K562 (cell line): ENCODE data around the gene CAST. TPM values are rescaled to one million over a fixed set of nuclear protein-coding genes. Genes with fewer than 3 reads are reported as not detected.

Experiments used
- ATAC-seq: fragments of 200-7000 bp; cut with Tn5 transposase; 3 replicates; pipeline ENCODE4 v1.9.1; 2020; ENCODE audit warnings: moderate library complexity
- BruUV-seq: library from RNA; stranded (reverse); fragments of 400-500 nt; replicated peaks from 2 replicates; lab custom pipeline; 2021; lab: Mats Ljungman, UMichigan
- CTCF ChIA-PET: fragments of 300-600 bp; formaldehyde crosslinking; extraction: SDS; loops from one replicate; lab custom pipeline; 2021; ENCODE audit warnings: low intra/inter-chr PET ratio; lab: Yijun Ruan, JAX
- POLR2A ChIA-PET: fragments of 300-600, 350-650 bp; sonication (Branson Sonifier 250); formaldehyde crosslinking; extraction: SDS; loops from one replicate; lab custom pipeline; 2021; ENCODE audit warnings: antibody characterized with exemption, inconsistent platforms; lab: Yijun Ruan, JAX
- DNase-seq, 4 experiments: peaks; one replicate each; pipeline versions ENCODE4 v3.0.0 to v3.0.0-alpha.2; 2011 to 2018; ENCODE audit warnings: low spot score in 3 of 4, mixed read lengths in 3 of 4; ENCODE audit errors: extremely low read depth in 1 of 4
- FAIRE-seq: peaks from 2 replicates; lab custom pipeline; 2011; peaks lifted over from hg19 to GRCh38; lab: Jason Lieb, UNC
- H2AFZ ChIP-seq: 2 replicates; pipeline ENCODE4 v1.6.0; 2011; ENCODE audit warnings: low read depth, low read length, control low read depth, inconsistent platforms
- H3K27ac ChIP-seq: fragments of 200-600 bp; 3 replicates; pipeline ENCODE4 v1.8.0; 2011; ENCODE audit warnings: low read depth, mild to moderate bottlenecking, control low read depth, inconsistent platforms, low read length, moderate library complexity, mixed read lengths; ENCODE audit errors: extremely low read depth
- H3K27me3 ChIP-seq, 2 experiments: fragments of 300-600 bp in 1 of 2; 2 replicates in 1 of 2; 3 replicates in 1 of 2; pipeline versions ENCODE4 v1.6.0 to v1.8.0; 2011; ENCODE audit warnings: inconsistent platforms in 2 of 2, low read length in 2 of 2, mild to moderate bottlenecking in 1 of 2, mixed read lengths in 1 of 2, moderate library complexity in 1 of 2; ENCODE audit not compliant: control insufficient read depth in 2 of 2, insufficient read depth in 2 of 2
- H3K36me3 ChIP-seq: fragments of 300-600 bp; 3 replicates; pipeline ENCODE4 v1.8.0; 2011; ENCODE audit warnings: mild to moderate bottlenecking, low read length, inconsistent platforms; ENCODE audit not compliant: control insufficient read depth, insufficient read depth
- H3K4me1 ChIP-seq, 2 experiments: fragments of 200-600 bp in 1 of 2; replicated peaks in 1 of 2; 2 replicates in 1 of 2; 3 replicates in 1 of 2; pipeline versions ENCODE4 v1.5.1 to v1.8.0; 2011; ENCODE audit warnings: inconsistent platforms in 2 of 2, low read length in 2 of 2, mild to moderate bottlenecking in 1 of 2, mixed read lengths in 1 of 2, moderate library complexity in 1 of 2; ENCODE audit not compliant: control insufficient read depth in 2 of 2, insufficient read depth in 2 of 2
- H3K4me2 ChIP-seq: 2 replicates; pipeline ENCODE4 v1.6.1; 2011; ENCODE audit warnings: low read length, control low read depth, inconsistent platforms, mixed read lengths; ENCODE audit not compliant: insufficient read depth
- H3K4me3 ChIP-seq: fragments of 200-600 bp; sonication (generic), shearing (Covaris generic); 2 replicates; pipeline ENCODE4 v1.5.1; 2016; ENCODE audit warnings: control low read depth, inconsistent platforms
- H3K79me2 ChIP-seq: fragments of 200-600 bp; 3 replicates; pipeline ENCODE4 v1.8.0; 2011; ENCODE audit warnings: low read length, inconsistent platforms; ENCODE audit not compliant: control insufficient read depth, insufficient read depth
- H3K9ac ChIP-seq, 2 experiments: 2 replicates each; pipeline versions ENCODE4 v1.6.0 to v1.6.1; 2011; ENCODE audit warnings: low read depth in 2 of 2, low read length in 2 of 2, control low read depth in 1 of 2, inconsistent platforms in 1 of 2, mild to moderate bottlenecking in 1 of 2, mixed read lengths in 1 of 2; ENCODE audit not compliant: insufficient read depth in 1 of 2
- H3K9me1 ChIP-seq: one replicate; pipeline ENCODE4 v1.6.0; 2011; ENCODE audit warnings: inconsistent platforms, mild to moderate bottlenecking, low read length, moderate library complexity; ENCODE audit not compliant: control insufficient read depth, insufficient read depth
- H3K9me3 ChIP-seq: replicated peaks from 2 replicates; pipeline ENCODE4 v1.5.1; 2011; ENCODE audit warnings: low read depth, low read length, inconsistent platforms; ENCODE audit not compliant: control insufficient read depth, insufficient read depth
- H4K20me1 ChIP-seq: replicated peaks from 2 replicates; pipeline ENCODE4 v1.6.1; 2011; ENCODE audit warnings: low read length, inconsistent platforms, mixed read lengths; ENCODE audit not compliant: control insufficient read depth, insufficient read depth
- ARID1B ChIP-seq: fragments of 450-650 bp; IDR thresholded peaks from 2 replicates; pipeline ENCODE4 v1.6.1; 2016; ENCODE audit warnings: antibody characterized with exemption, mild to moderate bottlenecking, inconsistent platforms
- ATF1 ChIP-seq, 2 experiments: fragments of 450-650 bp in 1 of 2; IDR thresholded peaks; 2 replicates each; pipeline ENCODE4 v1.6.1; 2016; ENCODE audit warnings: missing compliant biosample characterization in 1 of 2, missing genetic modification characterization in 1 of 2
- CHD1 ChIP-seq: fragments of 200-600 bp; sonication (generic); IDR thresholded peaks from one replicate; pipeline ENCODE4 v1.6.1; 2012; ENCODE audit warnings: mild to moderate bottlenecking, moderate library complexity, low read length, inconsistent platforms
- ETV5 ChIP-seq: sonication (generic); formaldehyde crosslinking; IDR thresholded peaks from 2 replicates; pipeline ENCODE4 v1.4.0; 2020; ENCODE audit warnings: low read depth, mild to moderate bottlenecking, missing genetic modification reagents
- FOXK2 ChIP-seq, 2 experiments: fragments of 450-650 bp; IDR thresholded peaks in 1 of 2; conservative IDR thresholded peaks in 1 of 2; 2 replicates each; pipeline ENCODE4 v1.6.1; 2016; ENCODE audit warnings: low read depth in 2 of 2, mild to moderate bottlenecking in 1 of 2
- GTF2B ChIP-seq: IDR thresholded peaks from 2 replicates; pipeline ENCODE4 v1.6.1; 2011; ENCODE audit not compliant: insufficient read length; ENCODE audit errors: extremely low read depth
- JUND ChIP-seq, 2 experiments: IDR thresholded peaks; 2 replicates in 1 of 2; 3 replicates in 1 of 2; pipeline ENCODE4 v1.6.1; 2011; ENCODE audit warnings: borderline replicate concordance in 2 of 2, low read depth in 2 of 2, low read length in 2 of 2, improper control_type of control experiment in 1 of 2, missing biosample characterization in 1 of 2, missing genetic modification characterization in 1 of 2, missing genetic modification reagents in 1 of 2
- LARP7 ChIP-seq: fragments of 450-650 bp; IDR thresholded peaks from 2 replicates; pipeline ENCODE4 v1.6.1; 2016
- LEF1 ChIP-seq: fragments of 450-650 bp; IDR thresholded peaks from 2 replicates; pipeline ENCODE4 v1.6.1; 2016; ENCODE audit warnings: mild to moderate bottlenecking
- MAX ChIP-seq: sonication (generic); formaldehyde crosslinking; IDR thresholded peaks from 2 replicates; pipeline ENCODE4 v1.9.0; 2022; ENCODE audit warnings: mild to moderate bottlenecking, missing genetic modification reagents
- RBBP5 ChIP-seq: fragments of 200-600 bp; sonication (generic); IDR thresholded peaks from 2 replicates; pipeline ENCODE4 v1.6.1; 2012; ENCODE audit warnings: borderline replicate concordance, mild to moderate bottlenecking, low read length, control low read depth, inconsistent platforms; ENCODE audit not compliant: insufficient read depth, poor library complexity, severe bottlenecking
- RFX5 ChIP-seq: IDR thresholded peaks from 2 replicates; pipeline ENCODE4 v1.6.1; 2011; ENCODE audit warnings: low read depth, mild to moderate bottlenecking, improper control_type of control experiment, low read length
- SNRNP70 ChIP-seq: fragments of 200-400 bp; formaldehyde crosslinking; optimal IDR thresholded peaks from 2 replicates; pipeline ENCODE3; 2017; ENCODE audit warnings: low read depth, low read length
- ZBED1 ChIP-seq: IDR thresholded peaks from 2 replicates; pipeline ENCODE4 v1.6.1; 2014
- ZC3H4 ChIP-seq: sonication (generic); formaldehyde crosslinking; IDR thresholded peaks from 2 replicates; pipeline ENCODE4 v1.9.0; 2021; ENCODE audit warnings: missing genetic modification reagents, borderline replicate concordance
- ZNF184 ChIP-seq: sonication (generic); formaldehyde crosslinking; IDR thresholded peaks from 2 replicates; pipeline ENCODE4 v1.5.0; 2020; ENCODE audit warnings: missing genetic modification reagents
- ZNF311 ChIP-seq: fragments of 250-450 bp; sonication (Bioruptor Pico); IDR thresholded peaks from 2 replicates; pipeline ENCODE4 v1.4.0; 2020; ENCODE audit warnings: mild to moderate bottlenecking, moderate library complexity
- ZNF398 ChIP-seq: fragments of 250-450 bp; sonication (Bioruptor Pico); IDR thresholded peaks from 2 replicates; pipeline ENCODE4 v1.8.0; 2021; ENCODE audit warnings: moderate library complexity, mild to moderate bottlenecking, inconsistent platforms
- ZNF561 ChIP-seq: fragments of 450-650 bp; formaldehyde crosslinking; conservative IDR thresholded peaks from 2 replicates; pipeline ENCODE4 v1.4.0; 2020; ENCODE audit warnings: mild to moderate bottlenecking, moderate library complexity
- ZNF766 ChIP-seq: fragments of 200-800 bp; sonication (Bioruptor generic); conservative IDR thresholded peaks from 2 replicates; pipeline ENCODE4 v1.6.1; 2016; ENCODE audit warnings: missing genetic modification characterization, missing compliant biosample characterization
- WGBS: fragments of 100-300 bp; shearing (Covaris generic); methylation state at CpG from one replicate; pipeline ENCODE4 v1.1.6; 2016; ENCODE audit warnings: low coverage, mixed read lengths; ENCODE audit not compliant: insufficient coverage; ENCODE audit errors: missing lambda C conversion rate; 5-methylcytosine and 5-hydroxymethylcytosine counted together
- in situ Hi-C: fragments of 300-500 bp; cut with MboI; formaldehyde crosslinking; loops from 4 replicates; pipeline ENCODE4 v1.15.0; 2018; ENCODE audit warnings: inconsistent platforms, mixed read lengths
- intact Hi-C: fragments of 100-400 bp; cut with micrococcal nuclease; formaldehyde crosslinking; loops from 2 replicates; pipeline ENCODE4 v1.14.2; 2022
- polyA plus RNA-seq, 8 experiments: library from polyadenylated mRNA; depleted of rRNA in 4 of 8; stranded (reverse) in 5 of 8; unstranded in 3 of 8; fragments of >200 nt; fragmentation: Nextera tagmentation in 2 of 8; fragmentation: Illumina TruSeq in 1 of 8; extraction: Ambion mirVana in 2 of 8; extraction: Trizol in 1 of 8; gene quantifications; 2 replicates each; pipeline versions ENCODE4 v1.2.1 to v1.2.3, GENCODE V29; 2011 to 2014; ENCODE audit warnings: inconsistent platforms in 1 of 8, missing spikeins in 1 of 8
- total RNA-seq, 7 experiments: library from RNA; depleted of rRNA in 6 of 7; stranded (reverse); fragments of >200 nt in 6 of 7; fragmentation: Illumina TruSeq in 2 of 7; extraction: Trizol in 2 of 7; gene quantifications; 2 replicates each; pipeline versions ENCODE4 v1.2.1 to v1.2.3, GENCODE V29; 2011 to 2021; ENCODE audit warnings: low replicate concordance in 1 of 7

Gene CAST
- total and polyA plus RNA-seq, 9 of the 15 experiments (the other 6 are each of a cell fraction or from before 2014, with no cell fraction given): 55.5 to 136 (median 86.1) TPM

GRCh38 chr5:96808868-96809558 lies 146.8 kb downstream of the CAST start:
- intact Hi-C loops: loop anchor here (5.0 kb wide), 1 partner anchor 128 kb away; the partner anchor contains the start of gene LNPEP
- POLR2A ChIA-PET: interaction anchor here (0.7 to 2.5 kb wide), 11 partner anchors 8 to 146 kb away, joined by 3 to 21 read pairs (median 5); no protein-coding TSS in a partner anchor
- TF ChIP-seq ZNF184 (CRISPR knock-in tag) (no peak), ZNF561 (CRISPR knock-in tag) (peak; percentile 84), JUND (IDR thresholded peaks at IDR 0.05; ENCODE audit: borderline replicate concordance, low read depth, low read length) (no peak), JUND (tag; IDR thresholded peaks at IDR 0.05; ENCODE audit: borderline replicate concordance, low read depth, low read length) (peak; percentile 78; the same call in 2 of the 3 replicates), ZC3H4 (no peak), GTF2B (no peak), ZNF398 (CRISPR knock-in tag) (peak; percentile 84), ZNF766 (peak; percentile 94), ZNF311 (CRISPR knock-in tag) (peak; percentile 99), LEF1 (no peak), ETV5 (CRISPR knock-in tag) (no peak), MAX (CRISPR knock-in tag) (no peak), RBBP5 (no peak), ARID1B (no peak), SNRNP70 (no peak), FOXK2 (conservative IDR thresholded peaks at IDR 0.05 in 1 of 2, IDR thresholded peaks at IDR 0.05 in 1 of 2; ENCODE audit: low read depth in 2 of 2) (no peak), CHD1 (no peak), ATF1 (CRISPR knock-in tag; IDR thresholded peaks at IDR 0.05) (no peak), ATF1 (tag; IDR thresholded peaks at IDR 0.05) (no peak), RFX5 (no peak), LARP7 (no peak), ZBED1 (no peak)

More at GRCh38 chr5:96808868-96809558, 146.8 kb downstream of the CAST start:
- ATAC-seq: no peak
- no peaks in the 10 kb centered on the region for H4K20me1 ChIP-seq
- in situ Hi-C loops: no loop called here
- no peak for FAIRE-seq
- no TSS peak for BruUV-seq
- H3K79me2 ChIP-seq: peaks cover 12% of the 10 kb centered on the region; the same call in 2 of the 3 replicates
- peak overlapping the region; percentile 90 for H3K4me2 ChIP-seq
- peak overlapping the region in 1 of 2 experiments; percentile 92; a peak in 2 of 4 replicates for H3K9ac ChIP-seq
- peak overlapping the region; percentile 73 for H3K4me3 ChIP-seq
- no peaks in the 10 kb centered on the region for H3K36me3 ChIP-seq
- no peaks in the 10 kb centered on the region for H3K9me1 ChIP-seq
- H2AFZ ChIP-seq: peak overlapping the region; percentile 96
- CTCF ChIA-PET: no interaction called here
- no peaks in the 10 kb centered on the region for H3K27me3 ChIP-seq
- H3K4me1 ChIP-seq: peaks cover 11 to 14% of the 10 kb centered on the region in 2 experiments; a peak in 4 of 5 replicates
- H3K9me3 ChIP-seq: no peaks in the 10 kb centered on the region
- WGBS: 55% methylated on average over 8 of the region's 8 CpGs
- no peak for DNase-seq
- H3K27ac ChIP-seq: peak overlapping the region; percentile 96
